HG03558 (cell line): ENCODE data around the gene VEGFC.

ENCODE experiments used
- ATAC-seq: cut with Tn5 transposase; IDR thresholded peaks from one replicate; pipeline ENCODE4 v1.9.1; 2021; ENCODE audit warnings: moderate number of reproducible peaks; ENCODE audit not compliant: unreplicated experiment; ENCODE audit errors: extremely low read depth

VEGFC gene

GRCh38 chr4:176800891-176801534, 8.3 kb upstream of the VEGFC start:
- no peak for ATAC-seq

- no peak for ATAC-seq
These were observed 6.9 kb upstream of the VEGFC start for GRCh38 chr4:176799653-176800052.

- no peak for ATAC-seq
These were observed 5.8 kb upstream of the VEGFC start for GRCh38 chr4:176798540-176798939.

- ATAC-seq = no peak
These were observed 2.7 kb upstream of the VEGFC start for GRCh38 chr4:176795441-176795840.

- no peak for ATAC-seq
These were observed 1.9 kb upstream of the VEGFC start for GRCh38 chr4:176794651-176795050.

GRCh38 chr4:176794151-176794550, 1.4 kb upstream of the VEGFC start:
- no peak for ATAC-seq

- ATAC-seq = no peak
These were observed 411 bp upstream of the VEGFC start for GRCh38 chr4:176793060-176793605.

- ATAC-seq = no peak
These were observed 964 bp downstream of the VEGFC start for GRCh38 chr4:176791591-176792325.

- no peak for ATAC-seq
These were observed 2.3 kb downstream of the VEGFC start for GRCh38 chr4:176790398-176790797.

- peak; percentile 56 for ATAC-seq
These were observed 2.8 kb downstream of the VEGFC start for GRCh38 chr4:176789955-176790354.

- no peak for ATAC-seq
These were observed 3.8 kb downstream of the VEGFC start for GRCh38 chr4:176788971-176789370.

- no peak for ATAC-seq
These were observed 4.5 kb downstream of the VEGFC start for GRCh38 chr4:176788248-176788647.

GRCh38 chr4:176784816-176785215, 7.9 kb downstream of the VEGFC start:
- ATAC-seq = no peak

- no peak for ATAC-seq
These were observed 9.9 kb downstream of the VEGFC start for GRCh38 chr4:176782794-176783193.

GRCh38 chr4:176782191-176782590, 10.5 kb downstream of the VEGFC start:
- no peak for ATAC-seq

- ATAC-seq = no peak
These were observed 11.0 kb downstream of the VEGFC start for GRCh38 chr4:176781739-176782100.

GRCh38 chr4:176780995-176781738, 11.6 kb downstream of the VEGFC start:
- ATAC-seq = no peak

- no peak for ATAC-seq
These were observed 13.3 kb downstream of the VEGFC start for GRCh38 chr4:176779421-176779820.

- ATAC-seq = no peak
These were observed 14.2 kb downstream of the VEGFC start for GRCh38 chr4:176778491-176778890.

- ATAC-seq = no peak
These were observed 14.7 kb downstream of the VEGFC start for GRCh38 chr4:176778063-176778462.

GRCh38 chr4:176775338-176775737, 17.4 kb downstream of the VEGFC start:
- no peak for ATAC-seq
